ENCODE data around the gene PMPCA.

- TF ChIP-seq POLR2A (IDR thresholded peaks at IDR 0.05; ENCODE audit: low read depth) (no peak), CTCF (IDR thresholded peaks at IDR 0.05) (no peak), EP300 (IDR thresholded peaks at IDR 0.05) (no peak), POLR2AphosphoS5 (IDR thresholded peaks at IDR 0.05) (no peak)
Measured at GRCh38 chr9:136470356-136470755, 59.9 kb downstream of the PMPCA start.

Measured in esophagus muscularis mucosa (tissue), 4 donors.